D721Med (cell line): ENCODE data around the gene SHQ1.

Source experiments
- DNase-seq: peaks from one replicate; pipeline ENCODE4 v3.0.0; 2011; ENCODE audit warnings: low spot score; ENCODE audit not compliant: insufficient read length
- FAIRE-seq: peaks from 2 replicates; lab custom pipeline; 2011; peaks lifted over from hg19 to GRCh38; lab: Jason Lieb, UNC
- TF ChIP-seq, protein P1 (sequence below): IDR thresholded peaks from 2 replicates; pipeline ENCODE4 v1.5.1; 2012; ENCODE audit warnings: mild to moderate bottlenecking, control low read depth; ENCODE audit not compliant: insufficient read depth; ENCODE audit errors: missing control alignments

Gene SHQ1

GRCh38 chr3:72812201-72812600 is 36.0 kb downstream of the SHQ1 start:
- TF ChIP-seq, protein P1, sequence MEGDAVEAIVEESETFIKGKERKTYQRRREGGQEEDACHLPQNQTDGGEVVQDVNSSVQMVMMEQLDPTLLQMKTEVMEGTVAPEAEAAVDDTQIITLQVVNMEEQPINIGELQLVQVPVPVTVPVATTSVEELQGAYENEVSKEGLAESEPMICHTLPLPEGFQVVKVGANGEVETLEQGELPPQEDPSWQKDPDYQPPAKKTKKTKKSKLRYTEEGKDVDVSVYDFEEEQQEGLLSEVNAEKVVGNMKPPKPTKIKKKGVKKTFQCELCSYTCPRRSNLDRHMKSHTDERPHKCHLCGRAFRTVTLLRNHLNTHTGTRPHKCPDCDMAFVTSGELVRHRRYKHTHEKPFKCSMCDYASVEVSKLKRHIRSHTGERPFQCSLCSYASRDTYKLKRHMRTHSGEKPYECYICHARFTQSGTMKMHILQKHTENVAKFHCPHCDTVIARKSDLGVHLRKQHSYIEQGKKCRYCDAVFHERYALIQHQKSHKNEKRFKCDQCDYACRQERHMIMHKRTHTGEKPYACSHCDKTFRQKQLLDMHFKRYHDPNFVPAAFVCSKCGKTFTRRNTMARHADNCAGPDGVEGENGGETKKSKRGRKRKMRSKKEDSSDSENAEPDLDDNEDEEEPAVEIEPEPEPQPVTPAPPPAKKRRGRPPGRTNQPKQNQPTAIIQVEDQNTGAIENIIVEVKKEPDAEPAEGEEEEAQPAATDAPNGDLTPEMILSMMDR: no peak
- FAIRE-seq: no peak

GRCh38 chr3:72811571-72811970 is 36.7 kb downstream of the SHQ1 start:
- TF ChIP-seq, protein P1: no peak
- DNase-seq: no peak
- FAIRE-seq: no peak

More at GRCh38 chr3:72812201-72812600, 36.0 kb downstream of the SHQ1 start:
- DNase-seq: no peak

GRCh38 chr3:72810659-72811434 is 37.4 kb downstream of the SHQ1 start:
- FAIRE-seq (peak; percentile 68), DNase-seq (no peak)

GRCh38 chr3:72810063-72810462 is 38.2 kb downstream of the SHQ1 start:
- FAIRE-seq (no peak), DNase-seq (no peak)
- TF ChIP-seq, protein P1: no peak

More at GRCh38 chr3:72810659-72811434, 37.4 kb downstream of the SHQ1 start:
- TF ChIP-seq, protein P1: no peak

GRCh38 chr3:72804361-72804760 is 43.9 kb downstream of the SHQ1 start:
- FAIRE-seq (no peak), DNase-seq (no peak)
- TF ChIP-seq, protein P1: no peak

DNA sequence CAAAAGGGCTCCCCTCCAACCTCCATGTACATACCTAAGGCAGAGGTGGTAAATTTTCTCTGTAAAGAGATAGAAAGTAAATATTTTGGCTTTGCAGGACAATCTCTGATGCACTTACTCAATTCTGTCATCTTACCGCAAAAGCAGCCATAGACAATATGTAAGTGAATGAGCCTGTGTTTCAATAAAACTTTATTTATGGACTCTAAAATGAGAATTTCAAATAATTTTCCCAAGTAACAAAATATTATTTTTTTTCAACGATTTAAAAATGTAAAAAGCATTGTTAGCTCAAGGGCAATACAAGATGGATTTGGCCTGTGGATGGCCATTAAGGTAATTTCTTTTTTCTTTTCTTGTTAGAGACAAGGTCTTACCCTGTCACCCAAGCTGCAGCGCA is 44.7 kb downstream of the SHQ1 start:
- FAIRE-seq: no peak
- TF ChIP-seq, protein P1: no peak
- no peak for DNase-seq

- TF ChIP-seq, protein P1: no peak
- DNase-seq (no peak), FAIRE-seq (no peak)
Measured at GRCh38 chr3:72802001-72802400, 46.2 kb downstream of the SHQ1 start.
